AG09319 (cell line): ENCODE data around the gene CERS6.

Source experiments
- DNase-seq: peaks from one replicate; pipeline ENCODE4 v3.0.0-alpha.2; 2010; ENCODE audit warnings: low read depth; ENCODE audit errors: extremely low read depth
- TF ChIP-seq, protein P1 (sequence below): IDR thresholded peaks from 2 replicates; pipeline ENCODE4 v1.5.1; 2011; ENCODE audit warnings: low read depth, mild to moderate bottlenecking, inconsistent platforms, low read length, moderate library complexity

The CERS6 gene

DNA sequence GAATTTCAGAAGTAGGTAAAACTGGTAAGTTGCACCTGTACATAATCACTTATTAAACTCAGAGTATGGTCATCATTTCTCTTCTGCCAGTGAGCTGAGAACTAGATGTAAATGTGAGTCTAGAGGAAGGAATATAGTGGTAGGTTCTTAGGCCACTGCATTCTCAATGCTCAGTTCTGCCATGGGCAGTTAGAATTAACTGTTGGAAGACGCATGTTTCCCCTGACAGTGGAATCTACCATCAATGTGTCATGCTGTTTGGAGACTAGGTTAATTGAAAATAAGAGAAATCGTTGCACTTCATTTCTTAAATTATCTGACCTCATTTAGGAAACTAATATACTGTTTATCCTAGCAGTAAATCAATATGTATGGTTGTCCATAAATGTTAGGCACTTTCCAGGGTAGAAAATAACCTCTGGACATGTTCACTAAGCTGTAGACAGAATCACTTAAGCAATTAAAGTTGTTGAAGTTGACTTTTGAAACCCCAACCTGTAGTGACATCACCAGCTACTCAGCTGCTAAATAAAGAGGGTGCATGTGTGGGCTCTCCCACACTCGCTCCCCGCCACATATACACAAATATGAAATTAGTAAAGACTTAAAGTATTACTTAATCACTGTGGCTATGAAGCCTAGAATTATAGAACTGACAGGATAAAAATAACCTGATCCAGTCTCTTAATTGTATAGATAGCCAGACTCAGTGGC is 254.8 kb downstream of the CERS6 start:
- DNase-seq, result no peak
- TF ChIP-seq, protein P1, sequence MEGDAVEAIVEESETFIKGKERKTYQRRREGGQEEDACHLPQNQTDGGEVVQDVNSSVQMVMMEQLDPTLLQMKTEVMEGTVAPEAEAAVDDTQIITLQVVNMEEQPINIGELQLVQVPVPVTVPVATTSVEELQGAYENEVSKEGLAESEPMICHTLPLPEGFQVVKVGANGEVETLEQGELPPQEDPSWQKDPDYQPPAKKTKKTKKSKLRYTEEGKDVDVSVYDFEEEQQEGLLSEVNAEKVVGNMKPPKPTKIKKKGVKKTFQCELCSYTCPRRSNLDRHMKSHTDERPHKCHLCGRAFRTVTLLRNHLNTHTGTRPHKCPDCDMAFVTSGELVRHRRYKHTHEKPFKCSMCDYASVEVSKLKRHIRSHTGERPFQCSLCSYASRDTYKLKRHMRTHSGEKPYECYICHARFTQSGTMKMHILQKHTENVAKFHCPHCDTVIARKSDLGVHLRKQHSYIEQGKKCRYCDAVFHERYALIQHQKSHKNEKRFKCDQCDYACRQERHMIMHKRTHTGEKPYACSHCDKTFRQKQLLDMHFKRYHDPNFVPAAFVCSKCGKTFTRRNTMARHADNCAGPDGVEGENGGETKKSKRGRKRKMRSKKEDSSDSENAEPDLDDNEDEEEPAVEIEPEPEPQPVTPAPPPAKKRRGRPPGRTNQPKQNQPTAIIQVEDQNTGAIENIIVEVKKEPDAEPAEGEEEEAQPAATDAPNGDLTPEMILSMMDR, result no peak

DNA sequence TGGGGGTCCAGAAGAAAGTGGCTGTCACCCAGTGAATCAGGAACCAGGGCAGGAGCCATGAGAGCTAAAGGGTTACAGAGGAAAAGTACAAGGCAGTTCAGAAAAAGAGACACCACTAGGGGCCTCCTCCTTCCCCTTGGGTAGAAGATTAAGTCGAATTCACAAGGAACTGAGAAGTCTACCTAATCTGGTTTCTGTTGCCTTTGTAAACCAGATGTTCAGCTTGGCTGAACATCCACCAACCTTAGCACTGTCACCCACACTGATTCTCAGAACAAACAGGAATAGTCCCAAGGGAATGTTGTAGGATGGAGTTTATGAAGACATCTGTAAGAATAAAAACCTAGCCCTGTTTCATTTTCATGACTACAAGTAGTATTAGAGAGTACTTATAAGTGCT is 256.0 kb downstream of the CERS6 start:
- TF ChIP-seq, protein P1, result no peak
- DNase-seq, result no peak

DNA sequence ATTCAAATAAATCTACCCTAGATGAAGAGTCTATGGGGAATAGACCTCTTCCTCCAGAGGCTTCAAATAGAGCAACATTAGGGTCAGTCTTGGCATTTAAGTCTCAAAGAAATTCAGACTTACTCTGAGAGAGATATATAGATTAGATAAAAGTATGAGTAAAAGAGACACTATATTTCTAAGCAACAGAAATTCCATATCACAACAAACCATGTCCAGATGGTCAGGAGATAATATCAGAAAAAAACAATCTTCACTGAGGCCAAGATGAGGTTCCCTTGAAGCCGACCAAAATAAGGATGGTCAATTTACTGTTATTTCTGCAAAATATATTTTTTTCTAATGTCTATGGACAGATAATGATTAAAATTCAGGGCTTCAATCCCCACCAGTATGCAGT is 257.3 kb downstream of the CERS6 start:
- no peak for DNase-seq
- TF ChIP-seq, protein P1, result no peak

DNA sequence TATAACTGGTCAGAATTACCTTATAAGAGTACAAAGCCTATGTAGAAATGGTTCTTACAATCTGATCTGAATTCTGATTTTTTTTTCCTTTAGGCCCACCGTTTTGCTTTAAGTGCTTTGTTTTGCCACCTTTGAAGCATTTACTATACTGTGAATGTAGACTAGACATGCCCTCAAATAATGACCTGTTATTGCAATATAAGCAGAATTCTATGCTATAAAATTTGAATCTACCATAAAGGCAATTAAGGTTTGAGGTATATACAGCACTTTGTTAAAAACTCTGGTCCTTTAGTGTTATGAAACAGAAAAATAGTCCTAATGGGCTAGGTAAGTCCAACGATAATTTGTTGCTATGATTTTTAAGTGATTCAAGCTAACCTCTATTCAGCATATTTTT is 259.8 kb downstream of the CERS6 start:
- TF ChIP-seq, protein P1, result no peak
- DNase-seq, result no peak

DNA sequence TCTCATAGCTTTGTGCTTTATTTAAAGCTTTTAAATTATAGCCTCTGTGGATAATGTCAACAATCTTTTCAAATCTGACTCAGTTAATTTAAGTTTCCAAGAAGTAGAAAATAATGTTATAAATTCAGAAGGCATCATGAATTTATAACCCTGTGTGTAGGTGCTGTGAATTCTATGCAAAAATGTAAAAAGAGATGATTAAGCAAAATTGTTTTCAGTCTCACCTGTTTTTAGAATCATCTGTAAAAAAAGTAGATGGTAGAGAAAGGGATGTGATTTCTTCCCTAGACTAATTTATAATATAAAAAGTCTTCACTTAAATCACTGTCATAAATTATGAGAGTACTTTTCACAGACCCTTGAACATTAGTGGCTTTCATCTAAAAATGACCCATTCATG is 260.8 kb downstream of the CERS6 start:
- DNase-seq, result no peak
- TF ChIP-seq, protein P1, result no peak

DNA sequence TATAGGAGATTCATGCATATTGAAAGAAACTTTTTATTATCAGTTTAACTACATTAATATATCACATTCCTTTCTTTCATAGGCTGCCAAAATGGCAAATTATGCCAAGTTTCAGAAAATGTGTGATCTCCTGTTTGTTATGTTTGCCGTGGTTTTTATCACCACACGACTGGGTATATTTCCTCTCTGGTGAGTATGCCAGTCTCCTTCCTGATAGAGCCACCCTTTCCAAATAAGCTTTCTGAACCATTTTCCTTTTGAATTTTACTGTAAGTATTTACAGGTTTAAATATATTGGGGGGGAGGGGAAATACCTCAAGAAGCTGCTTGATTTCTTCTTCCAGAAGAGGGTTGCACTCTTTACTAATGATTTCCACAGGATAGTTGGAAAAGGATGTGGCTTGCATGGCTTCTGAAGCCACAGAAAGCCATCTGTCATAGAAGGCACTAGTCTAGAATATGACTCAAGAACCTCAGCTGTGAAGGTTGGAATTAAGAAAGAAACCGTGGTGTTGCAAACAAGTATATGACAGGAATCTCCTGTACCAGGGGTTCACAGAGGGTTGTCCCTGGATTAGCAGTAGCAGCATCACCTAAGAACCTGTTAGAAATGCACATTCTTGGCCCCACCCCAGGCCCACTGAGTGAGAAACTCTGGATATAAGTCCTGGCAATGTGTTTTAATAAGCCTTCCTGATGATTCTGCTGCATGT is 261.9 kb downstream of the CERS6 start:
- TF ChIP-seq, protein P1, result no peak
- DNase-seq, result no peak

DNA sequence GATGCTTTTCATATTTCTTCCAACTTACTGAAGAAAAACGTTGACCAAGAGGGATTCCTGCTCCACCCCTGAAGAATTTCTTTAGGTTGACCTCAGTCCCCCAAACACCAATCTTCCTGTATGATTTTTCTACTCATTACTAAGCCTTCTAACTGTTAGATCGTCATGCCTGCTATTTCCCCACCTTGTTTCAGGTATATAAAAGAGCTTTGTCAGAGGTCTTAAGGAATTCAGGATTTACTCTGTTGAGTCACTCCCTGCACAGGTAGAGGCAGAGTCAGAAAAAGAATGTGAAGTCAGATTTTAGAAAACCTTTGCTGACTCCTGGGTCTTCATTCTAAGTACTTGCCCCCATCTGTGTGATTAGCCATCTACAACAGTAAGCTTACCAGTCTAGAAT is 262.6 kb downstream of the CERS6 start:
- TF ChIP-seq, protein P1, result no peak
- no peak for DNase-seq
